ENCODE data around the gene RBM3.

The RBM3 gene

DNA sequence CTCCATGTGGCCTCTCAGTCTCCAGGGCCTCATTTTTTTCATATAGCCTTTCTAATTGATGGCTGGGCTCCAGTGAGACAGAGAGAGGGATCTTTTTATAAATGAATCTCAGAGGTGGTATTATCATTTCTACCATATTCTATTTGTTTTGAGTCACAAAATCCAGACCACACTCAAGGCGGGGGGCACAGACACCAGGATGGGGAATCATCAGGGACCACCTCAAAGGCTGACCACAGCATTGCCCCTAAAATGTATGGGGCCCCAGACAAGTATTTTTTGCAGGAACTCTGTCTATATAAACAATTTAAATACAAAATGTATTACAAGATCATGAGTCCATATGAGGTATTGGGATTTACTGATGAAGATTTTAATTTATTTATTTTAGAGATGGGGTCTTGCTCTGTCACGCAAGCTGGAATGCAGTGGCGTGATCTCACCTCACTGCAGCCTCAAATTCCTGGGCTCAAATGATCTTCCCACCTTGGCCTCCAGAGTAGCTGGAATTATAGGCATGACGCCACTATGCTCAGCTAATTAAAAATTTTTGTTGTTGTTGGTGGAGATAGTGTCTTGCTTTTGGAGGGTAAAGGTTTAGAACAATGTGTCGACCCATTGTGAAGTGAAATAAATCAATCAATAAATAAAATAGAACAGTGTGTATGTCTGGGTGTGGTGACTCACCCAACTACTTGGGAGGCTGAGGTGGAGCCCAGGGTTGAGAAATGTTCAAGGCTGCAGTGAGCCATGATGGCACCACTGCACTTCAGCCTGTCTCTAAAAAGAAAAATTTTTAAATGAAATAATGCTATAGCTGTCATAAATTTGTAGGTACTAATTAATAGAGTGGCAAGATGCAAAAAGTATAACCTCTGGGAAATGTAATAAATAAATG lies 52.4 kb downstream of the RBM3 start:
- no peak for DNase-seq
